SU-DHL-6 (cell line): ENCODE results near the gene SPRYD7.

Source experiments
- H2AFZ ChIP-seq: fragments of 200-600 bp; sonication (generic); 2 replicates; pipeline ENCODE4 v1.6.1; 2014; ENCODE audit warnings: low read depth, mild to moderate bottlenecking, moderate library complexity, mixed read lengths, antibody characterized with exemption, low read length; ENCODE audit not compliant: severe bottlenecking
- H3F3A ChIP-seq: fragments of 200-600 bp; shearing (Covaris generic); 2 replicates; pipeline ENCODE4 v1.6.0; 2016; ENCODE audit warnings: antibody characterized with exemption, mild to moderate bottlenecking; ENCODE audit not compliant: insufficient read depth
- H3K27ac ChIP-seq: fragments of 200-600 bp; sonication (generic); 2 replicates; pipeline ENCODE4 v1.5.1; 2016; ENCODE audit warnings: low read depth, mild to moderate bottlenecking, low read length, moderate library complexity, mixed read lengths
- H3K27me3 ChIP-seq: fragments of 200-600 bp; sonication (generic), shearing (Covaris generic); 2 replicates; pipeline ENCODE4 v1.6.0; 2014; ENCODE audit warnings: mild to moderate bottlenecking, low read length
- H3K36me3 ChIP-seq: fragments of 200-600 bp; sonication (generic); 2 replicates; pipeline ENCODE4 v1.6.1; 2014; ENCODE audit warnings: mild to moderate bottlenecking, low read length, mixed read lengths
- H3K4me2 ChIP-seq: fragments of 300-600, 200-600 bp; shearing (Covaris generic), sonication (generic); 2 replicates; pipeline ENCODE4 v1.6.0; 2014; ENCODE audit warnings: low read length, low read depth, mild to moderate bottlenecking; ENCODE audit not compliant: poor library complexity, severe bottlenecking
- H3K4me3 ChIP-seq: fragments of 200-600 bp; sonication (generic); 2 replicates; pipeline ENCODE4 v1.5.1; 2014; ENCODE audit warnings: antibody characterized with exemption, low read length, mild to moderate bottlenecking, mixed read lengths; ENCODE audit not compliant: insufficient read depth, poor library complexity, severe bottlenecking
- H3K79me2 ChIP-seq: fragments of 200-600 bp; sonication (generic); 2 replicates; pipeline ENCODE4 v1.6.1; 2014; ENCODE audit warnings: mild to moderate bottlenecking, low read length, moderate library complexity; ENCODE audit not compliant: insufficient read depth
- H3K9ac ChIP-seq: fragments of 200-600 bp; sonication (generic); 2 replicates; pipeline ENCODE4 v1.7.0; 2014; ENCODE audit warnings: mild to moderate bottlenecking, low read length
- H3K9me2 ChIP-seq: fragments of 200-600 bp; sonication (generic); replicated peaks from 2 replicates; pipeline ENCODE4 v1.6.1; 2014; ENCODE audit warnings: low read length; ENCODE audit not compliant: insufficient read depth
- H3K9me3 ChIP-seq: fragments of 200-600 bp; sonication (generic); 2 replicates; pipeline ENCODE4 v1.6.1; 2014; ENCODE audit warnings: low read length, mixed read lengths; ENCODE audit not compliant: insufficient read depth
- H4K20me1 ChIP-seq: fragments of 200-600 bp; sonication (generic); 2 replicates; pipeline ENCODE4 v1.6.1; 2014; ENCODE audit warnings: low read depth, mild to moderate bottlenecking, antibody characterized with exemption, low read length, moderate library complexity, mixed read lengths
- CTCF ChIP-seq: fragments of 200-600 bp; sonication (generic); IDR thresholded peaks from one replicate; pipeline ENCODE4 v1.5.1; 2017; ENCODE audit warnings: antibody characterized with exemption, mild to moderate bottlenecking, low read length, moderate library complexity; ENCODE audit not compliant: insufficient read depth, poor library complexity, severe bottlenecking
- EZH2phosphoT487 ChIP-seq: fragments of 200-600 bp; sonication (generic), shearing (Covaris generic); conservative IDR thresholded peaks from 2 replicates; pipeline ENCODE4 v1.6.1; 2018; ENCODE audit warnings: mild to moderate bottlenecking, antibody characterized with exemption, low read length, moderate library complexity, mixed read lengths

SPRYD7 gene

GRCh38 chr13:49972709-49973108 lies 36.6 kb upstream of the SPRYD7 start:
- Histone ChIP-seq H3K9me2 (no peaks in the 10 kb centered on the region), H3F3A (no peaks in the 10 kb centered on the region), H2AFZ (no peak overlapping the region), H3K27me3 (no peaks in the 10 kb centered on the region), H3K9ac (no peak overlapping the region), H3K27ac (no peak overlapping the region), H3K36me3 (no peaks in the 10 kb centered on the region), H3K9me3 (no peaks in the 10 kb centered on the region), H3K4me2 (no peak overlapping the region), H3K4me3 (no peak overlapping the region), H4K20me1 (no peaks in the 10 kb centered on the region), H3K79me2 (no peaks in the 10 kb centered on the region)
- no peak for TF ChIP-seq EZH2phosphoT487
- TF ChIP-seq CTCF, result no peak

DNA sequence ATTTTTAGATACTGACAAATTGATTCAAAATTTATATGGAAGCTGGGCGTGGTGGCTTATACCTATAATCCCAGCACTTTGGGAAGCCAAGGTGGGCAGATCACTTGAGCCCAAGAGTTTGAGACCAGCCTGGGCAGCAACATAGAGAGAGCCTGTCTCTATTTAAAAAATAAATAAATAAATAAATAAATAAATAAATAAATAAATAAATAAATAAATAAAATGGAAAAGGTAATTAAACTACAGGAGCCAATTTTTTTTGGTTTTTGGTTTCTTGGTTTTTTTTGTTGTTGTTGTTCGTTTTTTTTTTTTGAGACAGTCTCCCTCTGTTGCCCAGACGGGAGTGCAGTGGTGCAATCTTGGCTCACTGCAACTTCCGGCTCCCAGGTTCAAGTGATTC lies 31.3 kb upstream of the SPRYD7 start:
- no peaks in the 10 kb centered on the region for H3K36me3 ChIP-seq

GRCh38 chr13:49958321-49958720 lies 22.2 kb upstream of the SPRYD7 start:
- Histone ChIP-seq H3K4me3 (no peak overlapping the region), H3K9me3 (no peaks in the 10 kb centered on the region), H3K36me3 (peaks cover 8% of the 10 kb centered on the region; the same call in 1 of the 2 replicates), H3F3A (0 out of 2 replicates have a peak, but pooled peaks cover 5% of the 10 kb centered on the region), H3K4me2 (no peak overlapping the region), H3K79me2 (no peaks in the 10 kb centered on the region), H2AFZ (no peak overlapping the region), H3K9me2 (no peaks in the 10 kb centered on the region), H3K9ac (no peak overlapping the region), H4K20me1 (no peaks in the 10 kb centered on the region), H3K27me3 (no peaks in the 10 kb centered on the region), H3K27ac (no peak overlapping the region)
- no peak for TF ChIP-seq EZH2phosphoT487
- no peak for TF ChIP-seq CTCF

More for the DNA sequence above, 31.3 kb upstream of the SPRYD7 start:
- H3K27me3 ChIP-seq, result no peaks in the 10 kb centered on the region
- no peak overlapping the region for H3K27ac ChIP-seq
- H3K9ac ChIP-seq, result no peak overlapping the region
- no peak overlapping the region for H3K4me3 ChIP-seq
- no peaks in the 10 kb centered on the region for H3K79me2 ChIP-seq
- TF ChIP-seq CTCF (no peak), EZH2phosphoT487 (no peak)
- H3F3A ChIP-seq, result no peaks in the 10 kb centered on the region
- H3K4me2 ChIP-seq, result no peak overlapping the region
- H2AFZ ChIP-seq, result no peak overlapping the region
- H4K20me1 ChIP-seq, result no peaks in the 10 kb centered on the region
- no peaks in the 10 kb centered on the region for H3K9me2 ChIP-seq
- H3K9me3 ChIP-seq, result peaks cover 4% of the 10 kb centered on the region; the same call in 1 of the 2 replicates
